Measurements from ENCODE around the gene CDK5R2. TPM values are rescaled to one million over a fixed set of nuclear protein-coding genes. Genes with fewer than 3 reads are reported as not detected.

CDK5R2 gene
- total RNA-seq, 1 donor from 2014 or later, result not detected

DNA sequence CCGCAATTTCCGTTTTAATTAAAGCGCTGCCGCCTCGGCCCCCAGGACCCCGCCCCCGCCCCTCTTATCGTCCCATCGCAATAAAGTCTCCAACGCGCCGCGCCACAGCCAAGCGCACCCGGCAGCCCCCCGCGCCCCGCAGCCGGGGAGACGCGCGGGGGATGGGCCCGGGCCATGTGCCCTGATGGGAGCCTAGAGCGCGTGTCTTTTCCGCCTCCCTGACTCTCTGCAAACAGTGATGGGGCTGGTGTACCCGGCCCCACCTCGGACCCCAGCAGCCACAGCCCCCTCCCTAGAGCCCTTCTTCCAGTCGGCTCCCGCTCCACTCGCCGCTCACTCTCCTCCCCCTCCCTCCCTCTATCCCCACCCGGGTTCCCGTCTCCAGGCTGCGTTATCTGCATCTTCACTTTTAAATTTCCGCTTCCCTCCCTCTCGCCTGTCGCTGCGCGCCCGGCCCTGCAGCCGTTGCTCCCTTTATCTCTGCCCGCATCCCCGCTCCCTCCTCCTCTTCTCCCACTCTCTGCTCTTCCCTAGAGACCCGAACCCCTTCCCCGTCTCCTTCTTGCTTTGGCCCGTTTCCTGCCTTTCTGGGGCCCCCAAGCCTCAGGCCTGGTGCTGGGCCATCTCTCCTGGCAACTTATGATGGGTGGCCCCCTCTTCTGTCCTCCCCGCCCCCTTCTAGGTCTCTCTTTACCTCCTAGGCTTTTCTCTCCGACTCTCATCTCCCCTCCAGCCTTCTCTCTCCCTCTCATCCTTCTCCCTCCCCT is 26.0 kb downstream of the CDK5R2 start:
- no peak for DNase-seq
- Histone ChIP-seq H3K36me3 (no peaks in the 10 kb centered on the region), H3K4me3 (peak overlapping the region; percentile 48)

GRCh38 chr2:218986148-218986761 is 26.8 kb downstream of the CDK5R2 start:
- no peaks in the 10 kb centered on the region for H3K36me3 ChIP-seq
- no peak overlapping the region for H3K27ac ChIP-seq (replicated peaks)
- no peak for DNase-seq
- H3K9me3 ChIP-seq (replicated peaks), result no peaks in the 10 kb centered on the region
- TF ChIP-seq CTCF (IDR thresholded peaks at IDR 0.05; ENCODE audit: borderline replicate concordance), result no peak
- H3K4me3 ChIP-seq, result no peak overlapping the region
- peaks cover 100% of the 10 kb centered on the region for H3K27me3 ChIP-seq (ENCODE audit: low read depth)
- peaks cover 44% of the 10 kb centered on the region for H3K4me1 ChIP-seq
- intact Hi-C loops (cut with micrococcal nuclease), result no loop called here

More for the DNA sequence above, 26.0 kb downstream of the CDK5R2 start:
- no peak for TF ChIP-seq CTCF (IDR thresholded peaks at IDR 0.05; ENCODE audit: borderline replicate concordance)
- H3K27me3 ChIP-seq (ENCODE audit: low read depth), result peaks cover 100% of the 10 kb centered on the region
- peaks cover 51% of the 10 kb centered on the region for H3K4me1 ChIP-seq
- no peak overlapping the region for H3K27ac ChIP-seq (replicated peaks)
- no peaks in the 10 kb centered on the region for H3K9me3 ChIP-seq (replicated peaks)
- intact Hi-C loops (cut with micrococcal nuclease), result no loop called here

- Histone ChIP-seq H3K4me1 (peaks cover 32% of the 10 kb centered on the region), H3K27me3 (ENCODE audit: low read depth) (peaks cover 100% of the 10 kb centered on the region)
These were observed 28.7 kb downstream of the CDK5R2 start for GRCh38 chr2:218988164-218988563.

DNA sequence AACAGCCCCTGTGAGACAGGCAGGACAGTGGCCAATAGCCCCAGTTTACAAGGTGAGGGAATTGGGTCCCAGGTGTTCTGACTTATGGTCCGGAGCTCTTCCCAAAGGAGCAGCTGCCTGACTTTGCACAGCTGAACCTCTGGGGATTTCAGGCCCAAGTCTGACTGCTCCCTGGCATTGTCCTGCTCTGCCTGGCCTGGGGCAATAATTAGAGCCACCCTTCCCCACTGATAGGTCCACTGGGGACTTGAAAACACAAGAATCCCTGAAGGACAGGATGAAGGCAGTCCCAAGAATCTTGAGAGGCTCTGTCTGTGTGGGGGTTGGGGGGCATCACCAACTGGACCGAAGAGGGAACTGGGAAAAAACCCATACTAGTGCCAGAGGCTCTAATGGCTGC is 29.2 kb downstream of the CDK5R2 start:
- H3K9me3 ChIP-seq (replicated peaks), result no peaks in the 10 kb centered on the region
- no peak for TF ChIP-seq CTCF (IDR thresholded peaks at IDR 0.05; ENCODE audit: borderline replicate concordance)
- peaks cover 34% of the 10 kb centered on the region for H3K4me1 ChIP-seq
- no peaks in the 10 kb centered on the region for H3K36me3 ChIP-seq
- DNase-seq, result no peak
- no peak overlapping the region for H3K27ac ChIP-seq (replicated peaks)
- H3K27me3 ChIP-seq (ENCODE audit: low read depth), result peaks cover 100% of the 10 kb centered on the region
- H3K4me3 ChIP-seq, result no peak overlapping the region
- intact Hi-C loops (cut with micrococcal nuclease), result no loop called here

More at GRCh38 chr2:218988164-218988563, 28.7 kb downstream of the CDK5R2 start:
- Histone ChIP-seq H3K36me3 (no peaks in the 10 kb centered on the region), H3K9me3 (replicated peaks) (no peaks in the 10 kb centered on the region), H3K27ac (replicated peaks) (no peak overlapping the region), H3K4me3 (no peak overlapping the region)
- TF ChIP-seq CTCF (IDR thresholded peaks at IDR 0.05; ENCODE audit: borderline replicate concordance), result no peak
- intact Hi-C loops (cut with micrococcal nuclease), result no loop called here
- no peak for DNase-seq

- DNase-seq, result no peak
- intact Hi-C loops (cut with micrococcal nuclease), result no loop called here
- H3K4me3 ChIP-seq, result no peak overlapping the region
- H3K27ac ChIP-seq (replicated peaks), result no peak overlapping the region
- H3K4me1 ChIP-seq, result peaks cover 26% of the 10 kb centered on the region
- H3K36me3 ChIP-seq, result no peaks in the 10 kb centered on the region
- H3K9me3 ChIP-seq (replicated peaks), result no peaks in the 10 kb centered on the region
- peaks cover 100% of the 10 kb centered on the region for H3K27me3 ChIP-seq (ENCODE audit: low read depth)
- TF ChIP-seq CTCF (IDR thresholded peaks at IDR 0.05; ENCODE audit: borderline replicate concordance), result no peak
These were observed 30.6 kb downstream of the CDK5R2 start for GRCh38 chr2:218990052-218990451.
